HepG2 (cell line): ENCODE data around the gene PARVA. TPM values are rescaled to one million over a fixed set of nuclear protein-coding genes. Genes with fewer than 3 reads are reported as not detected.
A peak's percentile ranks its signal among the peaks of the same experiment; 100 is the strongest.

Experiments used
- ATAC-seq: fragments of 200-7000 bp; cut with Tn5 transposase; 3 replicates; pipeline ENCODE4 v1.9.1; 2020; ENCODE audit warnings: mild to moderate bottlenecking, moderate library complexity
- BruUV-seq: library from RNA; stranded (reverse); fragments of 400-500 nt; replicated peaks from 2 replicates; lab custom pipeline; 2021; lab: Mats Ljungman, UMichigan
- CTCF ChIA-PET: fragments of 300-600 bp; formaldehyde crosslinking; extraction: SDS; loops from one replicate; lab custom pipeline; 2021; ENCODE audit warnings: low total read pairs, inconsistent platforms, low intra/inter-chr PET ratio; lab: Yijun Ruan, JAX
- POLR2A ChIA-PET: fragments of 350-600 bp; sonication (Branson Sonifier 250); formaldehyde crosslinking; loops from one replicate; lab custom pipeline; 2020; ENCODE audit warnings: antibody characterized with exemption, inconsistent platforms; lab: Yijun Ruan, JAX
- DNase-seq: peaks from one replicate; pipeline ENCODE4 v3.0.0-alpha.2; 2015; ENCODE audit warnings: low spot score
- FAIRE-seq: peaks from 3 replicates; lab custom pipeline; 2011; peaks lifted over from hg19 to GRCh38; lab: Jason Lieb, UNC
- H2AFZ ChIP-seq: one replicate; pipeline ENCODE4 v1.6.1; 2011; ENCODE audit warnings: low read length, inconsistent platforms
- H3K27ac ChIP-seq: fragments of 300-600 bp; 3 replicates; pipeline ENCODE4 v1.8.0; 2011; ENCODE audit warnings: mixed run types, mild to moderate bottlenecking, mixed read lengths, low read length, inconsistent platforms; ENCODE audit not compliant: insufficient read depth; ENCODE audit errors: extremely low read length
- H3K27me3 ChIP-seq, 2 experiments: fragments of 200-600 bp in 1 of 2; 2 replicates in 1 of 2; 3 replicates in 1 of 2; pipeline versions ENCODE4 v1.6.0 to v1.8.0; 2011; ENCODE audit warnings: low read length in 2 of 2, mild to moderate bottlenecking in 2 of 2, moderate library complexity in 2 of 2, inconsistent platforms in 1 of 2; ENCODE audit not compliant: insufficient read depth in 2 of 2, control insufficient read depth in 1 of 2
- H3K36me3 ChIP-seq, 2 experiments: fragments of 200-600 bp in 1 of 2; replicated peaks in 1 of 2; 2 replicates in 1 of 2; 3 replicates in 1 of 2; pipeline versions ENCODE4 v1.5.1 to v1.8.0; 2011; ENCODE audit warnings: low read length in 2 of 2, inconsistent platforms in 1 of 2; ENCODE audit not compliant: insufficient read depth in 2 of 2, control insufficient read depth in 1 of 2
- H3K4me1 ChIP-seq: 2 replicates; pipeline ENCODE4 v1.5.1; 2012; ENCODE audit warnings: low read length, inconsistent platforms; ENCODE audit not compliant: insufficient read depth
- H3K4me2 ChIP-seq: 2 replicates; pipeline ENCODE4 v1.6.0; 2011; ENCODE audit warnings: low read depth, low read length, inconsistent platforms
- H3K4me3 ChIP-seq, 3 experiments: fragments of 200-600 bp in 1 of 3; sonication (generic), shearing (Covaris generic) in 1 of 3; replicated peaks in 1 of 3; 2 replicates each; pipeline ENCODE4 v1.5.1; 2011 to 2016; ENCODE audit warnings: low read length in 3 of 3, inconsistent platforms in 2 of 3, low read depth in 2 of 3, mild to moderate bottlenecking in 2 of 3, control low read depth in 1 of 3, mixed read lengths in 1 of 3; ENCODE audit not compliant: insufficient read depth in 1 of 3
- H3K79me2 ChIP-seq: one replicate; pipeline ENCODE4 v1.6.1; 2011; ENCODE audit warnings: low read length, inconsistent platforms; ENCODE audit not compliant: insufficient read depth
- H3K9ac ChIP-seq: 2 replicates; pipeline ENCODE4 v1.6.0; 2011; ENCODE audit warnings: mild to moderate bottlenecking, low read depth, low read length, inconsistent platforms; ENCODE audit not compliant: insufficient read depth
- H3K9me3 ChIP-seq: 2 replicates; pipeline ENCODE4 v1.5.1; 2012; ENCODE audit warnings: mild to moderate bottlenecking, low read length
- H4K20me1 ChIP-seq: 2 replicates; pipeline ENCODE4 v1.6.0; 2011; ENCODE audit warnings: inconsistent platforms, mild to moderate bottlenecking, low read length, moderate library complexity; ENCODE audit not compliant: insufficient read depth
- ASH2L ChIP-seq: fragments of 300-600, 200-600 bp; sonication (generic); IDR thresholded peaks from 2 replicates; pipeline ENCODE4 v1.7.0; 2017; ENCODE audit warnings: low read depth, mild to moderate bottlenecking, moderate library complexity, mixed read lengths, low read length; ENCODE audit not compliant: insufficient read length
- ATF3 ChIP-seq: sonication (generic); formaldehyde crosslinking; IDR thresholded peaks from 2 replicates; pipeline ENCODE4 v1.4.0; 2020; ENCODE audit warnings: missing genetic modification reagents
- MEIS2 ChIP-seq: sonication (generic); formaldehyde crosslinking; IDR thresholded peaks from 2 replicates; pipeline ENCODE4 v1.9.0; 2021; ENCODE audit warnings: mild to moderate bottlenecking, missing genetic modification reagents
- MIER2 ChIP-seq: IDR thresholded peaks from 2 replicates; pipeline ENCODE4 v1.6.1; 2016; ENCODE audit warnings: missing biosample characterization, missing genetic modification reagents
- RBFOX2 ChIP-seq: fragments of 200-400 bp; formaldehyde crosslinking; IDR thresholded peaks from 2 replicates; pipeline ENCODE4 v1.6.1; 2017; ENCODE audit warnings: low read depth, mild to moderate bottlenecking, low read length
- SP1 ChIP-seq, 2 experiments: fragments of 450-650 bp in 1 of 2; sonication (generic) in 1 of 2; formaldehyde crosslinking in 1 of 2; IDR thresholded peaks; 2 replicates each; pipeline versions ENCODE4 v1.4.0 to v1.6.1; 2016 to 2020; ENCODE audit warnings: missing genetic modification reagents in 1 of 2
- SP140L ChIP-seq: sonication (generic); formaldehyde crosslinking; IDR thresholded peaks from 2 replicates; pipeline ENCODE4 v1.4.0; 2020; ENCODE audit warnings: missing genetic modification reagents, borderline replicate concordance
- UBTF ChIP-seq: sonication (generic); formaldehyde crosslinking; IDR thresholded peaks from 2 replicates; pipeline ENCODE4 v1.4.0; 2020; ENCODE audit warnings: mild to moderate bottlenecking, missing genetic modification reagents
- ZC3H13 ChIP-seq: sonication (generic); formaldehyde crosslinking; IDR thresholded peaks from 2 replicates; pipeline ENCODE4 v1.8.1; 2023; ENCODE audit warnings: mild to moderate bottlenecking, missing genetic modification reagents, moderate library complexity
- ZFP36L2 ChIP-seq: sonication (generic); formaldehyde crosslinking; IDR thresholded peaks from 2 replicates; pipeline ENCODE4 v1.4.0; 2020; ENCODE audit warnings: missing genetic modification reagents
- ZNF253 ChIP-seq: sonication (generic); formaldehyde crosslinking; IDR thresholded peaks from 2 replicates; pipeline ENCODE4 v1.8.0; 2022; ENCODE audit warnings: mild to moderate bottlenecking, missing genetic modification reagents, borderline replicate concordance
- ZNF280D ChIP-seq: sonication (generic); formaldehyde crosslinking; IDR thresholded peaks from 2 replicates; pipeline ENCODE4 v1.5.1; 2020; ENCODE audit warnings: mild to moderate bottlenecking, missing genetic modification reagents
- ZNF484 ChIP-seq: sonication (generic); formaldehyde crosslinking; IDR thresholded peaks from 2 replicates; pipeline ENCODE4 v1.5.1; 2020; ENCODE audit warnings: mild to moderate bottlenecking, low read depth, missing genetic modification reagents, borderline replicate concordance
- ZNF570 ChIP-seq: sonication (generic); formaldehyde crosslinking; IDR thresholded peaks from 2 replicates; pipeline ENCODE4 v1.4.0; 2020; ENCODE audit warnings: mild to moderate bottlenecking, missing genetic modification reagents, borderline replicate concordance
- WGBS: methylation state at CpG from one replicate; pipeline ENCODE4 v1.1.6; 2017; ENCODE audit warnings: low lambda C conversion rate; 5-methylcytosine and 5-hydroxymethylcytosine counted together
- in situ Hi-C: cut with HindIII; loops from 2 replicates; pipeline ENCODE4 v1.10.0; 2017; ENCODE audit warnings: low pct_unique_long_range_greater_than_20kb; ENCODE audit not compliant: extremely low pct_ligation_motif_present
- intact Hi-C: fragments of 100-400 bp; cut with micrococcal nuclease; formaldehyde crosslinking; loops from one replicate; pipeline ENCODE4 v1.10.0; 2022; ENCODE audit not compliant: unreplicated experiment
- polyA plus RNA-seq, 8 experiments: library from polyadenylated mRNA; depleted of rRNA in 3 of 8; stranded (reverse) in 7 of 8; unstranded in 1 of 8; fragments of >200 nt; fragmentation: Illumina TruSeq in 4 of 8; extraction: Trizol in 4 of 8; gene quantifications; 2 replicates each; pipeline versions ENCODE4 v1.2.1 to v1.2.3, GENCODE V29; 2011 to 2016; ENCODE audit warnings: low read depth in 4 of 8, missing spikeins in 1 of 8, mixed read lengths in 1 of 8; ENCODE audit not compliant: insufficient read depth in 1 of 8
- total RNA-seq, 5 experiments: library from RNA; depleted of rRNA; stranded (reverse); fragments of >200 nt; fragmentation: Illumina TruSeq; extraction: Trizol; gene quantifications; 2 replicates each; pipeline ENCODE4 v1.2.3, GENCODE V29; 2016; ENCODE audit warnings: low read depth in 1 of 5

The PARVA gene
- total and polyA plus RNA-seq, 2 of the 13 experiments (the other 11 are each of a cell fraction or from before 2014, with no cell fraction given): 5.9 to 9.1 TPM

GRCh38 chr11:12573707-12574485, 196.5 kb downstream of the PARVA start (continued):
- TF ChIP-seq SP140L (CRISPR knock-in tag): no peak

GRCh38 chr11:12577725-12578644, 200.6 kb downstream of the PARVA start:
- no peak overlapping the region for H2AFZ ChIP-seq
- no peak overlapping the region for H3K27ac ChIP-seq
- no peaks in the 10 kb centered on the region for H3K79me2 ChIP-seq
- BruUV-seq: no TSS peak
- H3K27me3 ChIP-seq: no peaks in the 10 kb centered on the region
- no peaks in the 10 kb centered on the region for H3K36me3 ChIP-seq
- no peaks in the 10 kb centered on the region for H4K20me1 ChIP-seq
- in situ Hi-C loops: loop anchor here (25.0 kb wide), 2 partner anchors 91 to 241 kb away; no protein-coding TSS in a partner anchor
- H3K9me3 ChIP-seq: no peaks in the 10 kb centered on the region
- H3K4me3 ChIP-seq: no peak overlapping the region
- H3K9ac ChIP-seq: no peak overlapping the region
- intact Hi-C loops: no loop called here
- DNase-seq: no peak
- ChIA-PET POLR2A (no interaction called here), CTCF (no interaction called here)
- no peak for FAIRE-seq
- ATAC-seq: 0 out of 3 replicates have a peak, but pooled peaks have one; percentile 46
- WGBS: 46% methylated on average over 6 of the region's 6 CpGs
- no peak overlapping the region for H3K4me2 ChIP-seq
- no peaks in the 10 kb centered on the region for H3K4me1 ChIP-seq
- TF ChIP-seq ZFP36L2 (no peak), MIER2 (no peak), ZNF280D (CRISPR knock-in tag) (no peak), ZNF570 (CRISPR knock-in tag) (no peak), SP1 (IDR thresholded peaks at IDR 0.05) (no peak), SP1 (CRISPR knock-in tag; IDR thresholded peaks at IDR 0.05) (no peak), ZNF484 (CRISPR knock-in tag) (no peak), ZC3H13 (CRISPR knock-in tag) (no peak), RBFOX2 (no peak), ZNF253 (CRISPR knock-in tag) (no peak), MEIS2 (CRISPR knock-in tag) (no peak), ATF3 (CRISPR knock-in tag) (no peak), ASH2L (no peak), UBTF (CRISPR knock-in tag) (no peak)
